GM19193 (cell line): ENCODE results near the gene RBM5.

Source experiments
- POLR2A ChIP-seq: IDR thresholded peaks from 4 replicates; pipeline ENCODE4 v1.6.1; 2011; ENCODE audit not compliant: insufficient read depth, insufficient read length; ENCODE audit errors: extremely low read depth

Gene RBM5

GRCh38 chr3:50157827-50158529, 69.3 kb downstream of the RBM5 start:
- TF ChIP-seq POLR2A: no peak

GRCh38 chr3:50158530-50159146, 69.9 kb downstream of the RBM5 start:
- no peak for TF ChIP-seq POLR2A

GRCh38 chr3:50160561-50160983, 71.9 kb downstream of the RBM5 start:
- no peak for TF ChIP-seq POLR2A

GRCh38 chr3:50161320-50161719, 72.6 kb downstream of the RBM5 start:
- TF ChIP-seq POLR2A: no peak

- no peak for TF ChIP-seq POLR2A
Measured at GRCh38 chr3:50162034-50162883, 73.5 kb downstream of the RBM5 start.

GRCh38 chr3:50163572-50164455, 75.1 kb downstream of the RBM5 start:
- no peak for TF ChIP-seq POLR2A

GRCh38 chr3:50164481-50164880, 75.8 kb downstream of the RBM5 start:
- no peak for TF ChIP-seq POLR2A

- TF ChIP-seq POLR2A: no peak
Measured at GRCh38 chr3:50164984-50165909, 76.5 kb downstream of the RBM5 start.

- TF ChIP-seq POLR2A: no peak
Measured at GRCh38 chr3:50165910-50166538, 77.3 kb downstream of the RBM5 start.

- TF ChIP-seq POLR2A: no peak
Measured at GRCh38 chr3:50166620-50167019, 77.9 kb downstream of the RBM5 start.

GRCh38 chr3:50167069-50167840, 78.5 kb downstream of the RBM5 start:
- TF ChIP-seq POLR2A: no peak

- no peak for TF ChIP-seq POLR2A
Measured at GRCh38 chr3:50167841-50168209, 79.1 kb downstream of the RBM5 start.
